ENCODE data around the gene ABR.
"Not testable (repeated sequence)": the region's sequence is repeated elsewhere in the genome, so short reads cannot be mapped to it uniquely, and the experiment has no call there.

The ABR gene

DNA sequence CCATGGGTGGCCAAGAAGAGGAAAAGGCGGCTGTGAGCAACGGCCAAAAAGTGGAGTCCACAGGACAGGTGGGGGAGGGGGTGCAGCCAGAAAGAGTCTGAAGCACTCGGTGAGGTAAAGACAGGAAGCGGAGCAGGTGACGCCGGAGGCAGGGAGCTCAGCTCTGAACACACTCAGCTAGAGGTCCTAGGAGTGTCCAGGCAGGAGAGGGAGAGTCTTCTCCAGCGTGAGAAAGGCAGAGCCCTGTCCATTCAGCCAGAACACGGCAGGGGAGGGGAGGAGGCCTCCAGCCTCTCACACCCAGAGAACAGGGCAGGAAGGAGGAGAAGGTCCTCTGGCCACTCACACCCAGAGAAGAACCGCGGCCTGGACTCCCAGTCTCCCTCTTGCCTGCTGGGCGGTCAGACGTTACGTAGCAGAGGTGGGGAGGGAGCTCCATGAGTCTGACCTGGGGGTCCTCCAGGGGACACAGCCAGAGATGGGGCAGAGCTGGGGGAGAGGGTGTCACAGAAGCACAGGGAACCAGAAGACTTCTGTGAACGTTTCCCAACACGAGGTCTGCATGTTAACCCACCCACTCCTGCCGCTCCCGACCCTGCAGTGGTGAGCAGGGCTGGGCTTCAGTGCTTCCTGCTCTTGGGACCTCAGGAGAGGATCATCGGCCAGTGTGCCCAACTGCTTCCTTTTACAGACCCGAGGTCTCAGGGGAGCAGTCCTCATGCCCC is 89.2 kb downstream of the ABR start:
- DNase-seq, result no peak

GRCh38 chr17:1089915-1090314 is 89.9 kb downstream of the ABR start:
- DNase-seq, result no peak

DNA sequence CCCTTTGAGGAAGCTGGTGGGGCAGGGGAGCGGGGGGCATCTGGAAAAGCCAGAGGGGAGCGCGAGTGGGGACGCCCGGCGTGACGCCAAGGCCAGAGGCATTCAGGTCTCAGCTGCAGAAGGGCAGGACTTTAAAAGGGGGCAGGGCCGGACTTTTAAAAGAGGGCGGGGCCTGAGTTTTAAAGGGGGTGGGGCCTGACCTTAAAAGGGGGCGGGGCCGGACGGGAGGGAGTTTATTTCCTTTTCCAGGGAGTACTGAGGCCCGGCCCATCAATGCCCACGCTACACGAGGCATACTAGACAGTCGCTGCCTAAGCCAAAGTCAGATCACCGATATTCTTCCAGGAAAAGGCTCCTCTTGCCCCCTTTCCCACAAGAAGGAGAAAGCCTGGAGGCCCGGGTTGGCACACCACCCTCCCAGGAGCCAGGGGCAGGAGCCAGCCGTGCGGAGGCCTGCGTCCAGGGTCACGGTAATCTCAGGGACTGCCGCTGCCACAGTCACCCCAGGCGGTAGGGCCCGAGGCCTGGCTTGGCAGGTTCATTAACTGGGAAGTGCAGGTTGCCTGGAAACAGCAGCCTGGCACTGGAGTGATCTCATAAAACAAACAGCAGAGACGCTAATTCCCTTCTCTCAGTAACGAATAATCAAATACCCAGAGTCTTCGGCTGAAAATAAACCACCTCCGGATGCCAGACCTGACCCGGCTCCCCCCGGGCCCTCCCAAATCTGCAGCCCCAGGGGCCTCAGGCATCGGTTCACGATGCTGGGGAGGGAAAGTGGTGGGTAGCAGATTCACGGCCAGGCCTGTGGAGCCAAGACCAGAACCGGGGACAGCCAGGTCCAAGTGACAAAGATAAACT is 92.2 kb downstream of the ABR start:
- DNase-seq, result no peak

DNA sequence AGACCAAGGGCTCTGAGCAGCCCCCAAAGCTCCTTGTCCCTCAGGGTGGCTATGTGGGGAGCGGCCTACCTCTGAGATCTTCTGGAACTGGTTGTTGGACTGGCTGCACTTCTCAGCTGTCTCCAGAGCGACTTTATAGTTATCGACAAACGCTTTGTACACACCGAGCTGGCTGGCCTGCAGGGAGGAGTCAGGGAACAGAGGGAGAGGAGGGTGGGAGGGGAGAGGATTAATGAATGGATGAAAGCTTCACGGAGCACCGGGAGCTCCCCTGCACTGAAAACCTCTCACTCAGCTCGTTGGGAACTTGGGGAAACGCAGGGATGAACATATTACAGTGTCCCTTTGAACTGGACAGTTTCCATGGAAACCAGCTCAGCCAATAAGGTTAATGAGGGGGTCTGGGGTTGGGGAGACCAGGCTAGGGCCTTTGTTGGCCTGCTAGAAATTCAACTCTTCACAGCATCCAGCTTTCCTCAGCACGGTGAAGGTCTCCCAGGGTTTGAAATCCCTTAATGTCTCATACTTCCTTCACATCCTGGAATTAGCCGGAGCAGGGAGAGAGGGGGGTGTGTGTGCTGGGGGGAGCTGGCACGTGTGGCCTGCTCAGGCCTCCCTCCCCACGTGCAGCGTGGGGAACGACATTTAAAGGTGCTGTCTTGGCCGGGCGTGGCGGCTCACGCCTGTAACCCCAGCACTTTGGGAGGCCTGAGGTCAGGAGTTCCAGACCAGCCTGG is 96.2 kb downstream of the ABR start:
- no peak for DNase-seq

DNA sequence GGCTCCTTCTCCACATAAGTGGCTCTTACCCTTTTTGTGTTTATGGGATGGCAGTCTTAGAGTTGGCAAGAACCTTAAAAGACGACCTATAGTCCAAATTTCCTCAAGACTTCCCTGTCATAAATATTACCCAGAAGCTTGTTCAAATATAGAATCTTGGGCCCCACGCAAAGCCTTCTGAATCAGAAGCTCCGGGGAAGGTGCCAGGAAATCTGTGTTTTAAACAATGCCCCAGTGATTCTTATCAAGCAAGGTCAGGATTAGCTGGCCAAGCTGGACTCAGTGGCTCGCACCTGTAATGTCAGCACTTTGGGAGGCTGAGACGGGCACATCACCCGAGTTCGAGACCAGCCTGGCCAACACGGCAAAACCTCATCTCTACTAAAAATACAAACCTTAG is 97.2 kb downstream of the ABR start:
- DNase-seq, result no peak

DNA sequence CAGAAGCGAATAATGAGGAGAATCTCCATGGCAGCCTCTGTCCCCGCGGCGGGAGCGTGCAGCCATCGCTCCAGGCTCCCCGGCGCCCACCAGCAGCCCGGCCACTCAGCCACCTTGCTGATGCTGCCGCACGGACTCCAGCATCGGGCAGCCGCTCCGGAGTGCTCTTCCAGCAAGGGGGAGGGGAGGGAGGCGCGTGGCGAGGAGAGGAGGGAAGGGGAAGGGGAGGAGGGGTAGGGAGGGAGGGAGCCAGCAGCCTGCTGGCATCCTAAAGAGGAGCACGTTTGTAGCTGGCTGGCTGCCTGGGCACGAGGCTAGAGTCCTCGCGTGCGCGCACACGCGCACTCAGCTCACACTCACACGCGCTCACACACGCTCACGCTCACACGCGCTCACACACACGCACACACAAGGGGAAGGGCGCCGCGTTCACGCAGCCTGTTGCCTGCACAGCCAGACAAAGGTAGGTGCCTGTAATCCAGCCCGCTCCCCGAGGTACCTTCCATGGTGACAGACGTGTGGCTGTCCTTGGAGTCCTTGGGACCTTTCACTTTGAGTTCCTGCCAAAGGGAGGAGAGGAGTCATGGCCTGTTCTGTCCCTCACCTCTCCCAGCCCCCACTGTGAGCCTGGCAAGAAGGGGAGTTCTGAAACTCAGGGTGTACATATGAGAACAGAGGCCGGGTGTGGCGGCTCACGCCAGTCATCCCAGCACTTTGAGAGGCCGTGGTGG is 100.8 kb downstream of the ABR start:
- no peak for DNase-seq

DNA sequence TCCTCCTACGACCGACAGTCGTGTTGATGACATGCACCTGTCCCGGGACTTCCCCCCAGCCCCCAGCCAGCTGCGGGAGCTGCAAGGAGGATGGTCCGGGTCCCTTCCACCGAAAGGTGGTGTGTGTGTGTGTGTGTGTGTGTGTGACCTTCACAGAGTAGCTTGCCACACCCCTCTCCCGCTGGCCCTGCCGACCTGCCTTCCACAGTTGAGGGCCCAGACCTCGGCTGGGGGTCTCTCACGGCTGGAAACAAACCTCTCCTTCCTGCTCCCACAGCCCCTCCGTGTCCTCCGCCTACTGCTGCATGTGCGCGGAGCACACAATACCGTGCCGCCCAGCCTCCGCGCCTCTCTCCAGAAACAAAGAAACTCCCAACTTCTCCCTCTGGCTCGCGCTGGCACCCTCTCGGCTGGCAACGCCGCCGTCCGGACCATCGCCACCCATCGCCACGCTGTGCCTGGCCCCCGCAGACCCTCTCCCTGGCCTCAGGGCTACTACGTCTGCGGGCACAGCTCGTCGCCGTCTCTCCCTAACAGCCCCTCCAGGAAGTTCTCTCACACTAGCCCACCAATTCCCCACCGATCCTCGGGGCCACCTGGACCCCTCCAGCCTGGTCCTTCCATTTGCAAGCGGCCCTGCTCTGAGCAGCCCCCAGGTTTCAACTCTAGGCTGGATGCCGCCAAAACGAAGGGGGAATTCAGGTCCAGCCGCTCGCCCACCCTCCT is 101.6 kb downstream of the ABR start:
- DNase-seq, result no peak

DNA sequence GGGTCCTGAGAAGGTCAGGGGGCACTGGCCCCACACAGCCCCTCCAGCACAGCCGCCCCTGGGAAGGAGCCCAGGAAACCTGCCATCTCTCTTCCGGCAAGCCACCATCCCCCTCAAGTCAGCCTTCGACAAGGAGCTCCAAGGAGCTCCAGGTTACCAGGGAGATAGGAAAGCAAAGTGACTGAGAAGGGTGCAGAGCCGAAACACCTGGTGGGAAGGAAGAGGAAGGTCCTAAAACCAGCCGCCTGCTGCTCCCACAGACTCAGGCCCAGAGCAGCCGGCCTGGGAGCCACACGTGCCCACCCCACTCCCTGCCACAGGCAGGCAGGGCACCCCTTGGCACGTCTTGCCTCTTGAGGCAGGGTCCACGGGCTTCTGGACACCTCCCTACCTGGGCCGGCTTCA is 102.2 kb downstream of the ABR start:
- DNase-seq, result no peak

DNA sequence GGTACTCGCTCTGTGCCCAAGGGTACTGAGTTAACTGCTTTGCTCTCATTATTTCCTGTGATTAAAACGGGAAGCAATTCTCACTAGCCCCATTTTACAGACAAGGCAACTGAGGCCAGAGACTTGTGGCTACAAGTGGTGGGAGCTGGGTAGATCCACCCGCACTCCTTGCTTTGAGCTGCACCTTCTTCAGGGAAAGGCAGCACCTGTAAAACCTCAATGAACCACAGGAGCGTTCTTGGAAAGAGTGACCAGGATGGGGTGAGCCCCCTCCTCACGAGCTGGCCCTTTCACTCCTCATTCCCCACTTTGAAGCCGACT is 102.8 kb downstream of the ABR start:
- DNase-seq, result no peak

- DNase-seq, result no peak
Measured at GRCh38 chr17:1076299-1076981, 103.3 kb downstream of the ABR start.

- no peak for DNase-seq
Measured at GRCh38 chr17:1074886-1075605, 104.7 kb downstream of the ABR start.

- DNase-seq, result not testable (repeated sequence)
Measured at GRCh38 chr17:1073963-1074625, 105.7 kb downstream of the ABR start.

DNA sequence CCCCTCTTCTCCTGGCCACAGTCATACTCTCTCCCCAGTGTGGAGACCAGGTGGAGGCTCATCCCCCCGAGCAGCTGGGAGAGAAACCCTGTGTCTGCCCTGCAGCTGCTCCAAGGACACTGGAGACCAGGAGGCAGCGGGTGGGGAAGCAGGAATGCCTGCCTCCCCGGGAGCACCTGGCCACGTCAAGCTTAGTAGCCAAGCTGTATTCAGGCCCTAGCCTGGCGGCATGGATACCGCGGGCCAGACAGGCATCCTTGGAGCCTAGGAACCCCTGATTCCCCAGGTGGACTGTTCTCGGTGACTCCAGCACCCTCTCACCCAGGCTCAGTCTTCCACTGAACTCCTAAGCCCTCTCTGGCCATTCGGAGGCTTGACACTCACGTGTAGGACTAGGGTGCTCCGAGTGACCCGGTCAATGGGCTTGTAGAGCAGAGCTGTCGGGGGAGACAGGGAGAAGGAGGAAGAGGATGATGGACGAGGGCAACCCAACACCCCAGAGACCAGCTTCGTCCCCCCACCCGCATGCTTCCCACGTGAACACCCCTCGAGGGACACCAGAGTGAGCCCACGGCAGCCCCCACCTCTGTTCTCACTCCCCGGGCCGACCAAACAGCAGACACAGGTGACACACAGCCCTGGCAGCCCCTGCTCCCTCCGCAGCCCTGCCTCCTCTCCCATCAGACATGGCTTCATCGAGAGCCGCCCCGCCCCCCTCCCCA is 106.4 kb downstream of the ABR start:
- DNase-seq, result no peak

DNA sequence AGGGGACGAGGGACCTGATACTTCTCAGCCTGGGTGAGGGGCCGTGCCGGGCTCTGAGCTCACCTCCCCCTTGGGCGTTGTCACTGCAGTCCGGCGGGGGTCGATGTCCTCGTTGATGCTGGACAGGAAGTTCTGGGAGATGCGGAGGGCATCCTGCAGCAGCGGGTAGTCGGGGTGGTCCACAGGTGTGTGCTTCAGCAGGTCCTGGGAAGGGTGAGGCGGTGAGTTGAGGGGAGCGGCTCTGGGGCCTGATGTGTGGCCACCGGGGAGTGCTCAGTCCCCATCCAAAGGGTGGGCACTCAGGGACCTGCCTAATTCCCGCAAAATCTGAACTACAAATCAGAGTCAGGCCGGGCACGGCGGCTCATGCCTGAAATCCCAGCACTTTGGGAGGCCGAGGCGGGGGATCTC is 107.2 kb downstream of the ABR start:
- DNase-seq, result no peak

- no peak for DNase-seq
Measured at GRCh38 chr17:1071103-1071825, 108.5 kb downstream of the ABR start.

DNA sequence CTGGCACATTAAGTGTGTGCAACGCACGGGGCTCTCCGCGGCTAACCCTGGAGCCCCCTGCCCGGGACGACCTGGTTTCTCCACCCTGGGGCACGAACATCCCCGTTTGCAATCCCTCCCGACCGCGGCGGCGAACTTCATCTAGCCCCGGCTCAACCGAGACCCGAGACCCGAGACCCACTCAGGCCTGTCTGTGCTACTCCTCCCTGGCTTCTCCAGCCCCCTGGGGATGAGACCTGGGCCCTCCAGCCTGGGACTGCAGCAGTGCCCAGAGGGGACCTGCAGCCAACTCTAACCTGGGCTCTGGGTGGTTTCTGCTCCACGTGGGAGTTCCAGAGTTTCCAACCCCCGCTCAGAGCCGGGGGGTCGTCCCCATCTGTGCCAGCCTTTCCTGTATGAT is 109.4 kb downstream of the ABR start:
- no peak for DNase-seq

DNA sequence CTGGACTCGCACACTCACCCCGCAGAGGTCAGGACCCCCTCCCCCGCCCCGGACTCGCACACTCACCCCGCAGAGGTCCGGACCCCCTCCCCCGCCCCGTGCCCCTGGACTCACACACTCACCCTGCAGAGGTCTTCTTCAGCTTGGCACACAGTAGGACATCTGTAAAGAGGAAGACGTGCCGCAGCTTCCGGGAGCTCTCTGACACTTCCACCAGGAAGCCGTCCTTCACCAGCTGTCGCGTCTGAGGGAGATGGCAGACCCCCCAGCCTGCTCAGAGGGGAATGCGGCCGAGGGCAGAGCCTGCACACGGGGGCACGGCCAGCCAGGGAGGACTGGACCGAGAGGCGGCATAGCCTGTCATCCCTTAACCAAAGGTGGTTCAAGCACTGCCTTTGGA is 109.9 kb downstream of the ABR start:
- no peak for DNase-seq

DNA sequence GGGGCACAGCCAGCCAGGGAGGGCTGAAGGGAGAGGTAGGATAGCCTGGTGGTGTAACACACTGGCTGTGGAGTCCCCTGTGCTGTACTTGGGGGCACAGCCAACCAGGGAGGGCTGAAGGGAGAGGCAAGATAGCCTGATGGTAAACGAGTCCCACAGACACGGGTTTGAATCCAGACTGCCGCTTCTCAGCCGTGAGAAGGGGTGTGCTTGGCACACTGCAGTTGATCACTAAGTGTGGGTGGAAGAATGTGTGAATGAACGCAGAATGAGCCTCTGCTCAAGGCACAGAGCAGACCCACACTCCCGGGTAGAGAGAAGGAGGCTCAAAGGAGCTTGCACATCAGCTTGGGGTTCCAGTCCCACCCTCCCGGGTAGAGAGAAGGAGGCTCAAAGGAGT is 111.4 kb downstream of the ABR start:
- no peak for DNase-seq

DNA sequence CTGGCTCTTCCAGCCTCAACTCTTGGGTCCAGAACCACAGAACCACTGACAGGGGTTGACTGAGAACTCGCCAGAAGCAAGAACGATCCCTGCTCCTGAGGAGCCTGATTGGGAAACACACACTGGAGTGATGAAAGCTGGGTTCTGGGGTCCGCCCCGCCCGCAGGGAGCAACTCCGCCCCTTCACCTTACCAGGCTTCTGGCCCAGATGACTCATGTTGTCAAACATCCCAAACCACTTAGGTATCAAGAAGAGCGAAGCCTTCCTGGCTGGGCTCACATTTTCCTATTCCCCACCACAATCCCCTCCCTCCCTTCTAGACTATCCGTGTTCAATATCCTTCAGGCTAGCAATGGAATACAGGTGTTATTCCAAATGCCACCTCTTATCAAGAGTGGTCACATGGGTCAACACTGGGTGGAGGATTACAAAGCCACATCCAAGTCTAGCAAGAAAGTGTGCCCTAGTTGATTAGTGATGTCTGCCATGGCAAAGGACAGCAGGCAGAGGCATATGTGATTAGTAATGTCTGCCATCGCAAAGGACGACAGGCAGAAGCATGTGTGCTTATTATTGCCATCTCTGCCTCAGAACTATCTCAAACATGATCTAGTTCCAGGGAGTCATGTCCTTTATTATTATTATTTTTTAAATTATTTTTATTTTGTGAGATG is 112.4 kb downstream of the ABR start:
- DNase-seq, result no peak
